Measurements from ENCODE around the gene CORIN.

CORIN gene

DNA sequence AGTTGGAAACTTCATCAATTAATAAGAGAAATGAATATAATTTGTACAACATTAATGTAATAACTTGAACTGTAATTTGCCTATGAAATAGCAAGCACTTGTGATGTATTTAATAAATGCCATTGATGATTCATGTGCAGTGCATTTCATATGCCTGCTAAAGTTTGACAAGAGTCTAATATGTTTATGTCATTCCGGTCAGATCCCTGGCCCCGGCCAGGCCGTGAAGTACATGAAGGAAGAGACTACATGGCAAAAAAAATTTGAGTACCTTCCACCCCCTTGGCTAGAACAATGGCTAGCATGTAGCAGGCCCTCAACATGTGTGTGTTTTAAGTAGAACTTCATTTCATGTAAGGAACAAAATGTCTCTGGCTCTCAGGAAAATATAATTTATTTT is 191.5 kb downstream of the CORIN start:
- 81% methylated on average over 3 of the region's 3 CpGs; no CpG with 5 or more reads in 1 of the 2 experiments for WGBS, 2 experiments (ENCODE audit: insufficient coverage in 2 of 2)
- Histone ChIP-seq H3K4me1 (ENCODE audit: control insufficient read depth, insufficient read depth, low read length, poor library complexity, severe bottlenecking) (no peaks in the 10 kb centered on the region), H3K27ac (ENCODE audit: low read depth, low read length, severe bottlenecking) (no peak overlapping the region), H3K36me3 (ENCODE audit: control insufficient read depth, insufficient read depth, low read length) (no peaks in the 10 kb centered on the region), H3K9me3 (ENCODE audit: control insufficient read depth, low read length) (no peaks in the 10 kb centered on the region), H3K4me3 (ENCODE audit: extremely low read depth, insufficient read depth, low read length, poor library complexity, severe bottlenecking) (no peak overlapping the region)

GRCh38 chr4:47643845-47644244 is 194.0 kb downstream of the CORIN start:
- Histone ChIP-seq H3K36me3 (ENCODE audit: control insufficient read depth, insufficient read depth, low read length) (no peaks in the 10 kb centered on the region), H3K4me3 (ENCODE audit: extremely low read depth, insufficient read depth, low read length, poor library complexity, severe bottlenecking) (no peak overlapping the region), H3K4me1 (ENCODE audit: control insufficient read depth, insufficient read depth, low read length, poor library complexity, severe bottlenecking) (no peaks in the 10 kb centered on the region), H3K27ac (ENCODE audit: low read depth, low read length, severe bottlenecking) (no peak overlapping the region), H3K9me3 (ENCODE audit: control insufficient read depth, low read length) (no peaks in the 10 kb centered on the region)
- 75 to 78% methylated on average over 2 to 5 of the region's 6 CpGs for WGBS, 2 experiments (ENCODE audit: insufficient coverage in 2 of 2)

- WGBS, 2 experiments (ENCODE audit: insufficient coverage in 2 of 2): 80 to 83% methylated on average over 1 of the region's 7 CpGs
- Histone ChIP-seq H3K36me3 (ENCODE audit: control insufficient read depth, insufficient read depth, low read length) (no peaks in the 10 kb centered on the region), H3K4me3 (ENCODE audit: extremely low read depth, insufficient read depth, low read length, poor library complexity, severe bottlenecking) (no peak overlapping the region), H3K4me1 (ENCODE audit: control insufficient read depth, insufficient read depth, low read length, poor library complexity, severe bottlenecking) (no peaks in the 10 kb centered on the region), H3K9me3 (ENCODE audit: control insufficient read depth, low read length) (no peaks in the 10 kb centered on the region), H3K27ac (ENCODE audit: low read depth, low read length, severe bottlenecking) (no peak overlapping the region)
These were observed 194.7 kb downstream of the CORIN start for GRCh38 chr4:47642985-47643760.

GRCh38 chr4:47642191-47642830 is 195.6 kb downstream of the CORIN start:
- Histone ChIP-seq H3K9me3 (ENCODE audit: control insufficient read depth, low read length) (no peaks in the 10 kb centered on the region), H3K36me3 (ENCODE audit: control insufficient read depth, insufficient read depth, low read length) (no peaks in the 10 kb centered on the region), H3K4me3 (ENCODE audit: extremely low read depth, insufficient read depth, low read length, poor library complexity, severe bottlenecking) (no peak overlapping the region), H3K27ac (ENCODE audit: low read depth, low read length, severe bottlenecking) (no peak overlapping the region), H3K4me1 (ENCODE audit: control insufficient read depth, insufficient read depth, low read length, poor library complexity, severe bottlenecking) (no peaks in the 10 kb centered on the region)
- 60 to 94% methylated on average over 1 to 2 of the region's 6 CpGs for WGBS, 2 experiments (ENCODE audit: insufficient coverage in 2 of 2)

DNA sequence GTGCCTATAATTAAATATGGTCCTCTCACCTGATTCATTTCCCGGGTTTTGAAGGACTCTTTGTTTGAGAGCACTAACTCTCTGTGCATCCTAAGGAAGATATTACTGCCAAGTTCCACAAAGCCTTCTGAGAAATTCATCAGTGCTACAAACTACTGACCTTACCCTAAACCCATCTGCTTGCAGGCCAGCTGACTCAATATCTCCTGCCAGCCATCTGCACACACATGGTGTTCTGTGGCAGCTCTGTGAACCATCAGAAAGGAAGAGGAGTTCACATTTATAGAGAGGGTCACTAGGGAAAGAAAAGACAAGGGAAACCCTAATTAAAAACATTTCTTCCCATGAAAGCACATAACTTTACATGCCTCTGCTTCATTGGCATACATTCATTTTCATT is 196.1 kb downstream of the CORIN start:
- no peak overlapping the region for H3K27ac ChIP-seq (ENCODE audit: low read depth, low read length, severe bottlenecking)
- WGBS, 2 experiments (ENCODE audit: insufficient coverage in 2 of 2): 83% methylated on average over 1 of the region's 1 CpG; no CpG with 5 or more reads in 1 of the 2 experiments
- H3K4me1 ChIP-seq (ENCODE audit: control insufficient read depth, insufficient read depth, low read length, poor library complexity, severe bottlenecking): no peaks in the 10 kb centered on the region
- no peaks in the 10 kb centered on the region for H3K9me3 ChIP-seq (ENCODE audit: control insufficient read depth, low read length)
- H3K4me3 ChIP-seq (ENCODE audit: extremely low read depth, insufficient read depth, low read length, poor library complexity, severe bottlenecking): no peak overlapping the region
- no peaks in the 10 kb centered on the region for H3K36me3 ChIP-seq (ENCODE audit: control insufficient read depth, insufficient read depth, low read length)

GRCh38 chr4:47640911-47641310 is 197.0 kb downstream of the CORIN start:
- H3K36me3 ChIP-seq (ENCODE audit: control insufficient read depth, insufficient read depth, low read length): no peaks in the 10 kb centered on the region
- H3K9me3 ChIP-seq (ENCODE audit: control insufficient read depth, low read length): no peaks in the 10 kb centered on the region
- no peak overlapping the region for H3K27ac ChIP-seq (ENCODE audit: low read depth, low read length, severe bottlenecking)
- no peak overlapping the region for H3K4me3 ChIP-seq (ENCODE audit: extremely low read depth, insufficient read depth, low read length, poor library complexity, severe bottlenecking)
- no peaks in the 10 kb centered on the region for H3K4me1 ChIP-seq (ENCODE audit: control insufficient read depth, insufficient read depth, low read length, poor library complexity, severe bottlenecking)

- Histone ChIP-seq H3K4me1 (ENCODE audit: control insufficient read depth, insufficient read depth, low read length, poor library complexity, severe bottlenecking) (no peaks in the 10 kb centered on the region), H3K27ac (ENCODE audit: low read depth, low read length, severe bottlenecking) (no peak overlapping the region), H3K36me3 (ENCODE audit: control insufficient read depth, insufficient read depth, low read length) (no peaks in the 10 kb centered on the region), H3K4me3 (ENCODE audit: extremely low read depth, insufficient read depth, low read length, poor library complexity, severe bottlenecking) (no peak overlapping the region), H3K9me3 (ENCODE audit: control insufficient read depth, low read length) (no peaks in the 10 kb centered on the region)
- WGBS, 2 experiments (ENCODE audit: insufficient coverage in 2 of 2): 70 to 75% methylated on average over 2 to 3 of the region's 3 CpGs
These were observed 198.3 kb downstream of the CORIN start for GRCh38 chr4:47639531-47639930.

DNA sequence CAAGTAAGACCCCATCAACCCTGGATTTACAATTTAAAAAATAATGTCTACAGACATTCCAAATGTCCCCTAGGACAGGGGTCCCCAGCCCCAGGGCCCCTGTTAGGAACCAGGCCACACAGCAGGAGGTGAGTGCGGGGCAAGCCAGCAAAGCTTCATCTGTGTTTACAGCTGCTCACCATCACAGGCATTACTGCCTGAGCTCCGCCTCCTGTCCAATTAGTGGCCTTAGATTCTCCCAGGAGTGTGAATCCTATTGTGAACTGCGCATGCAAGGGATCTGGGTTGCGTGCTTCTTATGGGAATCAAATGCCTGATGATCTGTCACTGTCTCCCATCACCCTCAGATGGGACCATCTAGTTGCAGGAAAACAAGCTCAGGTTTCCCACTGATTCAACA is 206.7 kb downstream of the CORIN start:
- 89 to 91% methylated on average over 2 to 3 of the region's 4 CpGs for WGBS, 2 experiments (ENCODE audit: insufficient coverage in 2 of 2)
- H3K27ac ChIP-seq (ENCODE audit: low read depth, low read length, severe bottlenecking): no peak overlapping the region
- H3K36me3 ChIP-seq (ENCODE audit: control insufficient read depth, insufficient read depth, low read length): no peaks in the 10 kb centered on the region

DNA sequence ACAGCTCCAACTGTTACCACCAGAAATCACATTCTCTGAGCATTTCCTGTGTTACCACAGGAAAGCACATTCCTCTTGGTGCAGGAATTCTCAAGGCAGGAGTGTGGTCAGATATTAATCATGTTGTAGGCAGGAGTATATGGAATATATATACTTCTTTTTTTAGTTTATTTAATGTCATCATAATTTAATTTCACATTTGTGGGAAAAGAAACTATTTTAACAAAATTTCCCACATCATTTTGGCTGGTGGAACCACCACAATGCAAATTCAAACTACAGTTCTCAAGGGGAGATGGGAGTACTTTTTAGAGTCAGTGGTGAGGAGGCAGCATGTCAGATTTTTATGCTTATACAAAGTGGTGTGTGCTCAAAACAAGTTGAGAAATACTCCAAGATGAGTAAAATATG is 213.8 kb downstream of the CORIN start:
- H3K9me3 ChIP-seq (ENCODE audit: control insufficient read depth, low read length): no peaks in the 10 kb centered on the region
- H3K27ac ChIP-seq (ENCODE audit: low read depth, low read length, severe bottlenecking): no peak overlapping the region
- H3K4me3 ChIP-seq (ENCODE audit: extremely low read depth, insufficient read depth, low read length, poor library complexity, severe bottlenecking): no peak overlapping the region
- no peaks in the 10 kb centered on the region for H3K4me1 ChIP-seq (ENCODE audit: control insufficient read depth, insufficient read depth, low read length, poor library complexity, severe bottlenecking)
- H3K36me3 ChIP-seq (ENCODE audit: control insufficient read depth, insufficient read depth, low read length): no peaks in the 10 kb centered on the region

More for the DNA sequence above, 206.7 kb downstream of the CORIN start:
- Histone ChIP-seq H3K4me3 (ENCODE audit: extremely low read depth, insufficient read depth, low read length, poor library complexity, severe bottlenecking) (no peak overlapping the region), H3K9me3 (ENCODE audit: control insufficient read depth, low read length) (no peaks in the 10 kb centered on the region), H3K4me1 (ENCODE audit: control insufficient read depth, insufficient read depth, low read length, poor library complexity, severe bottlenecking) (no peaks in the 10 kb centered on the region)

DNA sequence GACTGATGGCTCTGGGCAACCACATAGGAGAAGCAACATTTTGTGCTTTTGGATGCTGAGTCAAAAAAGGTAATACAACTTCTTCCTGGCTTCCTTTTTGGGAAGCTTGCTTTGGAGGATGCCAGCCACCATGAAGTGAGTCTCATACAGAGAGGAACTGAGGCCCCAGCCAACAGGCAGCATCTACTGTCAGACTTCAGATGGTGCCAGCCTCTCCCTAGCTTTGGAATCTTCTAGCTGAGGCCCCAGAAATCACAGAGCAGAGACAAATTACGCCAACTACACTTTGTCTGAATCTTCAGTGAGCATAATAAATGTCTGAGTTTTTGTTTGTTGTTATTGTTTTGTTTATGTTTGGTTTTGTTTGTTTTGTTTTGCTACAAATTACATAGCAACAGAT is 216.7 kb downstream of the CORIN start:
- H3K27ac ChIP-seq (ENCODE audit: low read depth, low read length, severe bottlenecking): no peak overlapping the region
- 17 to 67% methylated on average over 1 of the region's 1 CpG for WGBS, 2 experiments (ENCODE audit: insufficient coverage in 2 of 2)
- no peak overlapping the region for H3K4me3 ChIP-seq (ENCODE audit: extremely low read depth, insufficient read depth, low read length, poor library complexity, severe bottlenecking)
- no peaks in the 10 kb centered on the region for H3K4me1 ChIP-seq (ENCODE audit: control insufficient read depth, insufficient read depth, low read length, poor library complexity, severe bottlenecking)
- no peaks in the 10 kb centered on the region for H3K36me3 ChIP-seq (ENCODE audit: control insufficient read depth, insufficient read depth, low read length)
- no peaks in the 10 kb centered on the region for H3K9me3 ChIP-seq (ENCODE audit: control insufficient read depth, low read length)

DNA sequence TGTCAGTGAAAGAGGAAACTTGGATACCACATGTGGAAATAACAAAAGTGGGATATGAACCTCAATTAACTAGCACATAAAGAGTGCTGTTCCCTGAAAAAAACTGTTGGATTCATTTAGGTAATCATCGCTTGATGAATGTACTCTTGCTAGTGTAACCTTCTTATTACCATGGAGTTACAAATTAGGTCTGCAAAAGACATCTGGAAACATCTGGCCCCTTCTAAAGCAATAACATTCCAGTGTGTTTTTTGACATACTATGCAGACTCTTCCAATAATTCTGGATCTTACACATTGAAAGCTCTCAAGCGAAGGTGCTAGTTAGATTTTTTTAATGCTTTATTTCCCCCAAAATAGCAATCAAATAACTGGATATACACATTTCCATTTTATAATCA is 218.2 kb downstream of the CORIN start:
- WGBS, 2 experiments (ENCODE audit: insufficient coverage in 2 of 2): 80 to 93% methylated on average over 1 to 2 of the region's 2 CpGs
- no peak overlapping the region for H3K27ac ChIP-seq (ENCODE audit: low read depth, low read length, severe bottlenecking)
- H3K9me3 ChIP-seq (ENCODE audit: control insufficient read depth, low read length): no peaks in the 10 kb centered on the region
- no peak overlapping the region for H3K4me3 ChIP-seq (ENCODE audit: extremely low read depth, insufficient read depth, low read length, poor library complexity, severe bottlenecking)
- no peaks in the 10 kb centered on the region for H3K4me1 ChIP-seq (ENCODE audit: control insufficient read depth, insufficient read depth, low read length, poor library complexity, severe bottlenecking)
- no peaks in the 10 kb centered on the region for H3K36me3 ChIP-seq (ENCODE audit: control insufficient read depth, insufficient read depth, low read length)
